HUES64 (cell line): Measurements from ENCODE around the gene OR8U1.

Experiments used
- H3K27ac ChIP-seq: 2 replicates; pipeline ENCODE4 v1.7.0; 2013; ENCODE audit warnings: low read depth, low read length, inconsistent platforms
- H3K27me3 ChIP-seq: 2 replicates; pipeline ENCODE4 v1.6.1; 2013; ENCODE audit warnings: mild to moderate bottlenecking, low read length; ENCODE audit not compliant: insufficient read depth
- H3K36me3 ChIP-seq: 2 replicates; pipeline ENCODE4 v1.6.1; 2013; ENCODE audit warnings: mild to moderate bottlenecking, low read length; ENCODE audit not compliant: insufficient read depth
- H3K4me1 ChIP-seq: 2 replicates; pipeline ENCODE4 v1.6.1; 2013; ENCODE audit warnings: mild to moderate bottlenecking, low read length, moderate library complexity; ENCODE audit not compliant: insufficient read depth
- H3K4me3 ChIP-seq: 2 replicates; pipeline ENCODE4 v1.5.1; 2013; ENCODE audit warnings: mild to moderate bottlenecking, low read length, moderate library complexity
- H3K9ac ChIP-seq: 2 replicates; pipeline ENCODE4 v1.6.1; 2013; ENCODE audit warnings: mild to moderate bottlenecking, low read depth, low read length
- H3K9me3 ChIP-seq: 2 replicates; pipeline ENCODE4 v1.6.1; 2013; ENCODE audit warnings: low read depth, low read length; ENCODE audit not compliant: insufficient read depth
- WGBS: fragments of 150-250, 120-280 bp; methylation state at CpG from one replicate; pipeline ENCODE4 v1.1.7; 2013; ENCODE audit warnings: missing lambda C conversion rate; 5-methylcytosine and 5-hydroxymethylcytosine counted together

OR8U1 gene

GRCh38 chr11:56410801-56411200 is 35.4 kb downstream of the OR8U1 start:
- no peaks in the 10 kb centered on the region for H3K27me3 ChIP-seq
- H3K4me1 ChIP-seq: no peaks in the 10 kb centered on the region
- no peak overlapping the region for H3K27ac ChIP-seq
- H3K4me3 ChIP-seq: no peak overlapping the region
- no peaks in the 10 kb centered on the region for H3K36me3 ChIP-seq
- 0 out of 2 replicates have a peak, but pooled peaks cover 2% of the 10 kb centered on the region for H3K9me3 ChIP-seq
- H3K9ac ChIP-seq: no peak overlapping the region

DNA sequence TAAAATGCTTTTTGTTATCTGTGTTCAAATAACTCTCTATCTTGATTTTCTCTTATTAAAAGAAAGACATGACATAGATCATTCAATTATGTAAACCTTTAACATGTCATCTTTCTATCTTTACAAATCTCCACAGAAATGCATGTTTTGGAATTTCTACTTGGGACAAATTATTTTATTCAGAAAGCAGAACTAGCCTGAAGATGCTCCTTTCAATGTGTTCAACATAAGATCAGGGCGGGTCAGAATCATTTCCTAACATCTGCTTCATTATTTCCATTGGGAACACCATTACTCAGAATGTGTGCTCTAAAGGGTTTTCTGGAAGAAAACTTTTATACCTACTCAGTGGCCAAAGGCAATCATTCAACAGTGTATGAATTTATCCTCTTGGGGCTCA is 37.0 kb downstream of the OR8U1 start, which contains the start of gene OR5AL1:
TSS of gene OR5AL1 (plus strand) at position 301 of the 400 bp plus-strand sequence.
- Histone ChIP-seq H3K4me1 (no peaks in the 10 kb centered on the region), H3K27ac (no peak within 1 kb of the TSS), H3K4me3 (no peak within 1 kb of the TSS), H3K9ac (no peak within 1 kb of the TSS), H3K9me3 (0 out of 2 replicates have a peak, but pooled peaks cover 2% of the 10 kb centered on the region), H3K27me3 (no peaks in the 10 kb centered on the region), H3K36me3 (no peaks in the 10 kb centered on the region)
- WGBS: 73% methylated on average over 1 of the region's 1 CpG
